HG03196 (cell line): ENCODE results near the gene PRSS27.

Experiments
- ATAC-seq: cut with Tn5 transposase; IDR thresholded peaks from one replicate; pipeline ENCODE4 v1.9.1; 2021; ENCODE audit not compliant: unreplicated experiment

The PRSS27 gene

DNA sequence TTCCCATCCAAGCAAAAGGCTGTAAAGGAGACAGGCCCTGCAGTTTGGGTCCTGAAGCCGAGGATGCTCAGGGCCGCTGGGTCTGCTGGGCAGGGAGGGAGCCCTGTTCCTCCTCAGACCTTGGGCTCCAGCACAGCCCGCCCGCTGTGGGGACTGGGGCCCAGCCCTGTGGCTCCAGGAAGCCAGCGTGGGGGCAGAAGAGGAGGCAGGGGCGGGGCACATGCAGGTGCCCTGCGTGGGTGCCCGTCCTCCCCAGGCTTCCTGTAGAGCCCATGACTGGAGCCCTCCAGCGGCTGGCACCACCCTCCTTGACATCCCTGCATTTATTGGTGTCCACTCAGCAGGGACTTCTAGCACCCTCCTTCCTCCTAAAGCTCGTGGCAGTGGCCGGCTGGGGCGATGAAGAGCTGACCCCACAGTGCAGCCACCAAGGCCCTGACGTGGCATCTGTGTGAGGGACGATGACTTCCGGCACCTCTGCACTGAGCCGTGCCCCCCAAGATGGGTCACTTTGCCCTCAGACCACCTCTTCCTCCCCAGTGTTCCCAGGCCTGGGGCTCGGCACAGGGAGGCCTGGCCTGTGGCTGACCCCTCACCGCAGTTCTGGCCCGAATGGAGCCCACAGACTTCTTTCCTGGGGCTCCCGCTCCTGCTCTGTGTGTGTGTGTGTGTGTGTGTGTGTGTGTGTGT, 9.9 kb downstream of the PRSS27 start:
- no peak for ATAC-seq

DNA sequence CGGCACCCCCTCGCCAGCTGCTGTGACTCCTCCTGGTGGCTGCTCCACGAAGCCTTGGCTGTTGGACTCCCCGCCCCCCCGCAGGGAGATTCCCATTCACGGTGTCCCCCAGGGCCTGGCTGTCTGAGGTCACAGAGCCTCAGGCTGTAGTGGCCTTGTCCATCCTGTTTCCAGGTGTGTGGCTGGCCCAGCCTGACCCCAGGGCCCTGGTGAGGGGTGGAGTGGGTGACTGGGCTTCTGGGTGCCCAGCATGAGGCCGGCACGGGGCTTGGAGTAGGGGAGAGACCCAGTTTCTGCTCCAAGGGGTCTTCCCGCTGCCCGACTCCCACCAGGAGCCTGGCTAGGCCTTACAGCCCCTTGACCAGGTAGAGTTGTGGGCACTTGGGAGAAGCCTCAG, 10.4 kb downstream of the PRSS27 start:
- ATAC-seq: no peak

DNA sequence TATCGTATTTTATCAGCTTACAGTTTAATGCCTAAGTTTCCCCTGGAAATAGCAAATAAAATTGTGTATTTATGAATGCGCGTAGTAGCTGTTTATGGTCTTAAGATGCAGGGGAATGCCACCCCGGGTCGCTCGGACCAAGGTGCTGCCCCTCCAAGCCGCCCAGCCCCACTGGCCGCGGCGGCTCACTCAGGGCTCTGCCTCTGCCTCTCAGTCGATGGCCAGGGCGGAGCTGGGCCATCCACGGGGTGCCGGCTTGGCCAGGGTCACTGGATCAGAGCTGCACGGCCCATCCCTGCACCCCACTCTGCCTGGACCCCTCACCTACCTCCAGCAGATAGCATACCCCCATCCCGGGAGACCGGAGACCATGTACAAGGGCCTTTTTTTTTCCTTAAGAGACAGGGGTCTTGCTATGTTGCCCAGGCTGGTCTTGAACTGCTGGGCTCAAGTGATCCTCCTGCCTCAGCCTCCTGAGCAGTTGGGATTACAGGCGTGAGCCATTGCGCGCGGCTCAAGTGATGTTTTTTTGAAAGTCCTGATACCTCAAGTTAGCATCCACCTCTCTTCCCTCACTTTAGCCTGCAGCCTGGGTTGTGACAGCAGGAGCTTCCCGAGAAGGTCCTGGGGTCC, 11.0 kb downstream of the PRSS27 start:
- no peak for ATAC-seq

DNA sequence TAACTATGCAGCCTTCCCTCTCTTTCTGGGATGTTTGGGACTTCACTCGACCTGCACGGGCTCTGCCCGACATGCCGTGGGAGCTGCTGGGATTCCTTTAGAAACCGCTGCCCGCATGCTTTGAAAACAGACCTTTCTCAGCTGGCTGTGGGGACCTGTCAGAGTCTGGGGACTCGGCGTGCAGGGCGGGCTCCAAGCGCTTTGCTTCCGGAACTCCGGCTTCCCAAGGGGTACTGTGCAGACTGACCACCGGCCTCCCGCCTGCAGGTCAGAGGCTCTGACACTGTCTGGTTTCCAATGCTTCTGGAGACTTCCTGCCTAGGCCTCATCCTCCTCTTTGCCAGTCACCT, 11.8 kb downstream of the PRSS27 start:
- ATAC-seq: no peak

DNA sequence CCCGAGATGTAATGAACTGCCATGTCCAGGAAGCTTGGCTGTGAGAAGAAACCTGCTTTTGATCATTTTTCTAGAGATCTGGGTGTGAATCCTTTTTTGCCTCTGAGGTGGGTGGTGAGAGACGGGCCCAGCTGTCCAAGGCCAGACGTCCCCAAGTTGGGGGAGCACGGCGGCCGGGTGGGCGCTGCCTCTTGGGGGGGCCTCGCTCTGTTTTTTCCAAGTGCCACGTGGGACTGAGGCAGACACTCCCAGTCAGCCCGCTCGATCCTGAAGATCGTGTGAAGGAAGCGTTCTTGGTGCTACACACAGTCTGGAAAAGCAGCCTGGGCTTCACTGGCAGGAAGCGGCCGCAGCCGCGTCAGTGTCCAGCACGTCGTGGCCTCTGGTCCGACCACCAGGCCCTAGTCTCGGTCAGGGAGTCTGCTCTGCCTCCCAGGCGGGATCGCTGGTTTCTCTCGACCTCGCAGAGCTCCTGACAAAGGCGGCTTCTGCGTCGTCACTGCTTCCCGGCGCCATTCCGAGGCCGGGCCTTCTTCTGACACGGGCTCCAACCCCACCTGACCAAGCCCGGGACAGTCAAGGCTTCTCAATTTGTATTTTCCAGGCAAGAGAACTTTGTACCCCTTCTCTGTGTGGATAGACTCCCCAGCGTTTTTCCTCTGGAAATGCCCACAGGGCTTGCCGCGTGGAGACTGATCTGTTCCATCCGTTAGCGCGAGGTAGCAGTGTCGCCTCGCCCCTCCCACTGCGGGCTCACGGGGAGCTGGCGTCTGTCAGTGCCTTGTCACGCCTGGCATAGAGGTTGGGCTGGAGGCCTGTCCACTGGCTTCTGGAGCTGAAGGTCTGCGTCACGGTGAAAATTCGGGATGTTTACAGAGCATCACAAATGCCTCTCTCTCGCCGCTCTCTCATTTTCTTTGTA, 12.4 kb downstream of the PRSS27 start:
- ATAC-seq: no peak

DNA sequence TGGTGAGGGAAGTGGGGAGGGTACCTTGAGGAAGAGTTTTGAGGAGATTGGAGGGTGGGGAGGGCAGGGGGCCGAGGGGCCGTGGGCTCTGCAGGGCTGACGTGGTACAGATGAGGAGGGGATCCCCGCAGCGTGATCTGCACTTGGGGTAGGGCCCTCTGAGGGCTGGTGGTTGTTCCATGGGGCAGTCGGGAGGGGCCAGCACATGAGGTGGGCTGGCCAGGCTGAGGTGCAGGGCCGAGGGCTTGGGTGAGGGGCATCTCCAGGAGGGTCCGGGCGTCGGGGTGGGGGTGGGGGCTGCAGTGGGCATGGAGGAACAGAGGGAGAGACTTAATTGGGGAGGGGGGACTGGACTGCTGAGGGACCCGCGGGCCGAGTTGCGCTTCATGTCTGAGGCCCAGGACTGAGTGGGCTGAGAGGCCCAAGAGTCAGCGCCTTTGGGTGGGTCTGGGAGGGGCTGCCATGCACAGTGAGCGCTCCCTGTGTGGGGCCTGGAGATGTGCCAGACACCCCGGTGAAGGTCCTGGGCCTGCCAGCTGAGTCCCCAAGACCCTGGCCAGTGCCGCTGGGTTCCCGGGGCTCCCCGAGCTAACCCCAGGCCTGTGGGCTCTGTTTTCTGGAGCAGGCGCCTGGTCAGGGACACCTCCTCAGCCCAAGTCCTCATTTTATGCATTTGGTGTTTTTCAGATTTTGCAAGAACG, 13.3 kb downstream of the PRSS27 start:
- no peak for ATAC-seq

DNA sequence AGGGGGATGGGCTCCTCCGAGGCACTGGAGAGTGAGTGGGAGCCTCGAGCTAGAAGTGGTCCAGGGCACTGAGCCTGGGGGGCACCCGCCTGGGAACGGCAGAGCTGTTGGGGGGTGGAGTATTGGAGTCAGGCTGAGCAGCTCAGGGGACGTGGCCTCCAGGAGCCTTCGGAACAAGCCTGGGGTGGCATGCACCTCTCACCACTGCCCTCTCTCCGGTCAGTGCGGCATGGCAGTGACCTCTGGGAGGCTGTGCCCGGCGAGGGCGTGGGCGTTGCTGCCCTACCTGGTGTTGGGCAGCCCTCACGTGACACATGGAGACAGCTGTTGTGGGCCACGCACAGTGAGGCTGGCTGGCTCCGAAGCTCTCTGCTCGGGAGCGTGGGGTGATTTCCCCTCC, 13.9 kb downstream of the PRSS27 start:
- ATAC-seq: no peak

DNA sequence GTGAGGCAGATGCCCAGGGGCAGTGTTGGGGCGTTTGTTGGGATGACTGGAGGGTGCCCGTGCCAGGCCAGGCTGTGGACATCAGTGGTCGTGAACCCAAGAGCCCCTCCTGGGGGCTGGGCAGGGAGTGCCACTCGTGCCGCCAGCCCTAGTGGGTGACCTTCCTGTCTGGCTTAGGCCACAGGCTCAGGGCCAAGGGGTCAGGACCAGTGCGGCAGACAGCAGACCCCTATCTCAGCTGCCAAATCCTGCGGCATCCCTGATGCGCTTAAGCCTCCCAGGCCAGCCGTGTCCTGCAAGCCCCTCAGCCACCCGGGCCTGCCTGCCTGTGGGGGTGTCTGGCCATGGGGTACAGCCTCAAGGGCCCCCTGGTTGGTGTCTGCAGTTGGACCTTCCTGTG, 14.7 kb downstream of the PRSS27 start:
- ATAC-seq: no peak

DNA sequence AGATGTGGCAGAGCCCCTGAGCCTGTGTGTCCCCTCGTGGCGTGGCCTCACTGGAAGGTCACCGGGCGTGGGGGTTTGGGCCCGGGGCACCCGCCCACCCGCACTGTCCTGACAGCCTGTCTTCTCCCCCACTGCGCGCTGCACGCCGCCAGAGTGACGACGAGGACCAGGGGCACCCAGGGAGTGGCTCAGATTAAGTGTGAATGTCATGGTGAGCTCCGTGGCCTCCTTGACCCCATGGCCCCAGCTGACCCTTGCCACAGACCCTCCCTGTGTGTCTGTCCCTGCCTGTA, 15.1 kb downstream of the PRSS27 start:
- ATAC-seq: no peak

DNA sequence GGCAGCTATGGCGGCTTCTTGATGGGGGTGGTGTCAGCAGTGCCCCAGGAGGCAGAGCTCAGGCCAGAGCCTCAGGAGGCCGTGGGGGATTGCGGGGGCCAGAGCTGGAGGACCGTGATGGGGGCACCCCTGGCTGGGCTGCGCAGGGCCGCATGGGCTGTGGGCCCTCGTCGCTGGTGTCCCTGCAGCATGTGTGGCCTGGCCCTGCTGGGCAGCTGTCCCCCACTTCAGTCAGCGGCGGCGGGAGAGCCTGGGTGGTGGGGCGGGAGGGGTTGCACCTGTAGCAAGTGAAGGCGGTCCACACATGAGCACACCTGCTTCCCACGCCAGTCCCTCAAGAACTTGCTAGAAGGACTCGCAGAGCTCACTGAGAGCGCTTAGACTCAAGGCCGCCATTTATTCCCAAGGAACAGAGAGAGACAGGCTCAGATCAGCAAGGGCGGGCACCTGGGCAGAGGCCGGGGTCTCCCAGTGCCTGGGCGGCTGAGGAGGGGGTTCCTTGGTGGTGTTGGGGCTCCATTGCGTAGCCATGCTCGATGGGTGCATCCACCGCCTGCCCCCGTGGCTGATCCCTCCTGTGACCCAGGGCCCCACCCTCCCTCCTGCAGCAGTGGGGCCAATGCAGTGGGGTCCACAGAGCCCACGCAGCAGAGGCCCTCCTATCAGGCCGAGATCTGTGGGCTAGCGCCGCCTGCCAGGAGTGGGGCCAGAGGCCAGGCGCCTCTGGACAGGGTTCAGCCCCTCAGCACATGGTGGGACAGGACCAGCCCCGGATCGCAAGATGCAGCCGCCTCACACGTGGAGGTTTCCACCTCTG, 15.7 kb downstream of the PRSS27 start:
- ATAC-seq: no peak

DNA sequence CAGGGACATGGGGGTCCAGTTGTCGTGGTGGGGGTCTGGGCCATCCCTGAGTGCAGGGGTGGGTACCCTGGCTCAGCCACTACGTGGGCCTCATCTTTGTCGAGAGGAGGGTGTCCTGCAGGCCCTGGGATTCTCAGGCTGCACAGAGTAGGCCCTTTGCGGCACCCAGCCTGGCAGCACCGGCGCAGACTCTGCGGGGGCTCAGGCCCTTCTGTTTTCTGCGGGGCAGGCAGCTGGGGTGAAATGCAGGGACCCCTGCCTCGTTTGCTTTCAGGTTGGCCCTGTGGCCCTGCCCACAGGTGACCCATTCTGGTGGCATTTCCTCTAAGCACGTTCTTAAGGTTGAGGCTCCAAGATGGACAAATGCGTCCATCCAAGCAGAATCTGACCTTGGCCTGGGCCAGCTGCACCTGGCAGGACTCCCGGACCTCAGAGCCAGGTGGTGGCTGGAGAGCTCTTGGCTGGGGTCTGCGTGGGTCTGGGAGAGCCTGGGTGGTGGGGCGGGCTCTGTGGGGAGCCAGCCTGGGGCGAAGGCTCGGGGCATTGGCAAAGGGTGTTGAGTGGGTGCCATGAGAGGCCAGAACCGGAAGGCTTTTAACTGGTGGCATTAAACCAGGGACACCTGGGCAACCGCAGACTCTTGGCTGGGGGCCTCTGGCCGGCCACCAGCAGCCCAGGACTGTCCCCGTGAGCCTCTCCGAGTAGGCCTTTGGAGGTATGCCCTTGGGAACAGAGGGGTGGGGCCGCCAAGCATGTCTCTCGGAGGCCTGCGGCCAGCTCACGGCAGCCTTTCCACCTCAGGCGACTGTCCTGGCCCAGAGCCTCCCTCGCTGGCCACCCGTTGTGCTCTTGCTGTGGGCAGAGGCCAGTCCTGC, 16.9 kb downstream of the PRSS27 start:
- ATAC-seq: no peak

DNA sequence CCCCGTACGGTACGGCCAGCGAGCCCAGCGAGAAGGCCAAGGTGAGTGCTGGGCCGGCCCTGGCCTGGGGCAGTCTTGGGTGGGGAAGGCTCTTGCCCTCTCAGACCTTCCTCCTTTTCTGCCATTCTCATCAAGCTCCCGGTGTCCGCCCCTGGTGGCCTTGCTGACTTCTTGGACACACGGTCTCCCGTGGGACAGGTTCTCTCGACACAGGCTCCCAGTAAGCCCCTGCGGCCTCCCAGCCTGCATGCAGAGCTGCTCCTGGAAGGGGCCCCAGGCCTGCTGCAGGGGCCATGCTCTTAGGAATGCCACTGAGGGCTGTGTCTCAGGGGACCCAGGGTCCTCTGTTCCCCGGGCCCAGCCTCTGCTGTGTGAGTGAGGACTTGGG, 17.6 kb downstream of the PRSS27 start:
- ATAC-seq: no peak

DNA sequence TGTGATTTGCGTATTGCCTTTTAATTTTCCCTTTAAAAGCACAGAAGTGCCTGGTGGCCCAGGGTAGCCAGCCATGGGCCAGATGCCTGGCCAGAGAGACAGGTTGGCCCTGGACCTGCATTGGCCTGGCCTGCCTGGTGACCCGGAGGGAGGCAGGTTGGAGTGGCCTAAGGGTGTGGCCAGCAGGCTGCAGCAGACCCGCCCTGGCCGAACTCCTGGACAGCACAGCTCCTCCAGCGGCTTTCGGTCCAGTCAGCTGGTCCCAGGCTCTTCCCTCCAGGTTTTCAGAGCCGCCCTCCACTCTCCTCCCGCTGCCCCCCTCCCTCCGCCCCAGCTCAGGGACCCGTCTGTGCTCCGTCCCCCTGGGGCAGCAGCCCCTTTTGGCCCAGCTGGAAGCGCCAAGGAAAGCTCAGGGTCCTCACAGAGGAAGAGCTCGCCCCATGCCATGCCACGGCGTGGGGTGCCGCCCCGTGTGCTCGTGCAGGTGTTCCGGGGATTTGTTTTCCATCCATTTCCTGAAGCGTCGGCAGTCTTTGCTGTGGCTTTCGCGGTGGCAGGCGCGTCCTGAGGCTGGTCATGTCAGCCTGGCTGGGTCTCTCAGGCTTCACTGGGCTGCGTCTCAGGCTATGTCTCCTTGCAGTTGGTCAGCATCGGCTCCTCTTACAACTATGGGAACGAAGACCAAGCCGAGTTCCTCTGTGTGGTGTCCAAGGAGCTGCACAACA, 18.1 kb downstream of the PRSS27 start:
- ATAC-seq: no peak

DNA sequence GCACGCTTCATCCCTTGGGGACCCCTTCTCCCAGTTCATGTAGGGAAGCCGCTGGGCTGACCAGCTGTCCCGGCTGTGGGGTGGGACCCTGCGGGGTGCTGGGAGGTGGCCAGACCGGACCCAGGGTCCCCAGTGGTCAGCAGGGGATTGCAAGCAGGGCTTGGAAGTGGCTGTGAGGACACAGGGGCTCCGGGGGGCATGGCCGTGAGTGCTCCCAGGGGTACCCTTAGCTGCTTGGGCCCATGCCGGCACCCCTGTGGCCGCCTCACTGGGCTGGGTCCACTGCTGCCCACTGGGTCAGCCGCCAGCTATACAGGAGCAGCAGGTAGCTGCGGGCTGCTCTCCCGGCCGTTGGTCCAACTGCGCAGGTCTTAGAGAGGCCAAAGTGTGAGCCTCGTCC, 18.8 kb downstream of the PRSS27 start:
- no peak for ATAC-seq

DNA sequence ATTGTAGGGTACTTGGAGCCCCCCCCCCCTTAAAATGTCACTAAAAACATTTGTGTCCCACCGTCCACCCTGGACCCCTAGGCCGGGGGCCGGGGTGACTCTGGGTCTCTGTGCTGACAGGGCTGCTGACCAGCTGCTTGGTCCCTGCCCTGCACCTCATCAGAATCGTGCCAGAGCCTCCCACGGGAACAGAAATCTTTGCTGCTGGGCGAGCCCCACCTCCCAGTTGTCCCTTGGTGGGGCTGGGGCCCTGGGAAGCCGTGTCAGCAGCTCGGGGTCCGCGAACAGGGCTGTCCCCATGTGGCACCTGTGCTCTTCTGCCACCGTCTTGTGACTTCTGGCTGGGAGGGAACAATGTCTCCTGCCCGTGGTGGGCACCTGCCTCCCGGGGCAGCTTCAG, 19.2 kb downstream of the PRSS27 start:
- ATAC-seq: no peak

DNA sequence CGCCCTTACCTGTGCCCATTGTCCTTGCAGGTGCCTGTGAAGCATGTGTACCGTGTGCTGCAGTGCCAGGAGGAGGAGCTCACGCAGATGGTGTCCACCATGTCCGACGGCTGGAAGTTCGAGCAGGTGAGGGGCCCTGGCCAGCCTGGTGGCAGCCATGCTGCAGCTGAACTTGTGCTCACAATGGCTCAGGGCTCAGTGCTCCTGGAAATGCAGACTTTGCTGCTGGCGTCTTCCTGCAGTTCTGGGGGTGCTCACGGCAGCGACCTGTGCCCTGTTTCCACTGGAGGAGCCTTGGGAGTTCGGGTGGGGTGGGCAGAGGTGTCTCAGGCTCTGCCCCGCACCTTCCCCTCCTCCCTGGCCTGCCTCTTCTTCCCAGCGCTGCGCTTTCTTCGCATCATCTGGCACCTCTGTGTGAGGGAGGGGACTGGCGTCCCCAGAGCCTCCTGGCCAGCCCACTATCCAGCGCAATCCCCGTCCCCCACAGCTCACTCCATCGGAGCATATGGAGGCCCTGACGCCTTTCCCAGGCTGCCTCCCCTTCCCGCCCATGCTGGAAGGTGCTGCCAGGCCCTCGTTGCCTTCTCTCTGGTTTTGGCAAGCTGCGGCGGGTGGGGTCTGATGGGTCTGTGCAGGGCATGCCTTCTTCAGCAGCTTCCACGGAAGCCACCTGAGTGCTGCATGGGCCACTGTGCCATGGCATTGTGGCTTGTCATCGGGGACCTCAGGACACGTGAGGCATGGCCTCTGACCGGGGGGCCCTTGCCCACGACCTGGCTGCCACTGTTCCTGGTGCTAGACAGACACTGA, 20.0 kb downstream of the PRSS27 start:
- no peak for ATAC-seq

DNA sequence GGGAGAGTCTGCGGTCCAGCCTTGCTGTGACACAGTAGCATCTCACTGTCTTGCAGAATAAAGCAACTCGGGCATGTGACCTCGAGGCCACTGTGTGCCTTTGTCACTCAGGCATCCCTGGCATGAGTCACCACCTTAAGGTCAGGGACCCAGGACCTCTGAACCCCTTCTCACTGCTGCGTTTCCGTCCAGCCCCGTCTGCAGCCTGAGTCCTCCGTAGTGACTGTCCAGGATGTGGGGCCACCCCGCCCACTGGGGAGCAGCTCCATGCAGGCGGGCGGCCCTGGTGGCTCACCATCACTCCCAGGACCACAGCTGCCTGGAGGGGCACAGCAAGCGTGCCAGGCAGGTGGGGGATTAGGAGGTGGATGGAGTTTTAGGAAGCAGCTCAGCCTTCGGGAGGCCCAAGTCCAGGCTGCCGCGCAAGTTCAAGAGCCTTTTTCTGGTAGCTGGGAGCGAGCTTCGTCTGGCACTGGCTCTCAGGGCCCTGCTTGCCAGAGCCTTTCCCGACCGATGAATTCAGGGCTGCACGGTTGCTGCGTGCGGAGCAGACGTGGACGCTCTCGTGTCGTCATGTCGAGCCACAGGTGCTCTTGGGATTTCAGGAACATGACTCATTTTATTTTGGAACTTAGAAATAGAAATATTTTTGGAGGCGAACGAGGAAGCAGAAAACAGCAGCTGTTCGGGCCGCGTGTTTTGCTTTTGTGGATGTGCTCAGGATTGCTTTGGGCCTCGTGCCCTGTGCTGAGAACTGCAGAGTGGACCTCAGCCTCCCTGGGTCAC, 20.9 kb downstream of the PRSS27 start:
- ATAC-seq: no peak
